ENCODE results near the gene BAZ2A. TPM values are rescaled to one million over a fixed set of nuclear protein-coding genes. Genes with fewer than 3 reads are reported as not detected.
A peak's percentile ranks its signal among the peaks of the same experiment; 100 is the strongest.

Gene BAZ2A
- total RNA-seq, 1 donor from 2014 or later, result 105 TPM

- TF ChIP-seq EZH2 (IDR thresholded peaks at IDR 0.05; ENCODE audit: insufficient read depth, low read length), result no peak
- TF ChIP-seq CTCF (IDR thresholded peaks at IDR 0.05; ENCODE audit: insufficient read depth, low read depth, low read length), result peak; percentile 84
- Histone ChIP-seq H3K27ac (ENCODE audit: low read depth, low read length) (peak overlapping the region; percentile 57), H3K9me3 (ENCODE audit: insufficient read depth, low read depth, low read length) (no peaks in the 10 kb centered on the region), H3K4me3 (ENCODE audit: insufficient read depth, low read depth, low read length) (no peak overlapping the region), H3K9ac (ENCODE audit: low read length) (no peak overlapping the region), H3K4me1 (ENCODE audit: insufficient read depth, low read length) (no peaks in the 10 kb centered on the region), H3K4me2 (ENCODE audit: low read length) (no peak overlapping the region), H4K20me1 (ENCODE audit: insufficient read depth, low read length) (peaks cover 35% of the 10 kb centered on the region), H3K27me3 (ENCODE audit: insufficient read depth, low read length) (no peaks in the 10 kb centered on the region), H3K36me3 (ENCODE audit: insufficient read depth, low read length) (peaks cover 25% of the 10 kb centered on the region), H2AFZ (ENCODE audit: low read depth, low read length) (no peak overlapping the region), H3K79me2 (ENCODE audit: insufficient read depth, low read length) (no peaks in the 10 kb centered on the region)
- Mint-ChIP-seq H3K9me3 (ENCODE audit: unreplicated experiment) (no peaks in the 10 kb centered on the region), H3K27ac (ENCODE audit: unreplicated experiment) (peak overlapping the region; percentile 68), H3K4me1 (ENCODE audit: low read depth, unreplicated experiment) (peaks cover 44% of the 10 kb centered on the region), H3K36me3 (ENCODE audit: low read depth, unreplicated experiment) (peaks cover 21% of the 10 kb centered on the region), H3K27me3 (ENCODE audit: low read depth, unreplicated experiment) (no peaks in the 10 kb centered on the region), H3K4me3 (ENCODE audit: unreplicated experiment) (peak overlapping the region; percentile 6)
- peak; percentile 59 for DNase-seq (ENCODE audit: low read depth)
- FAIRE-seq, result no peak
These were observed 36.1 kb downstream of the BAZ2A start for GRCh38 chr12:56593909-56594621.

GRCh38 chr12:56591961-56592360 lies 38.2 kb downstream of the BAZ2A start:
- Histone ChIP-seq H3K36me3 (ENCODE audit: insufficient read depth, low read length) (peaks cover 29% of the 10 kb centered on the region), H3K4me3 (ENCODE audit: insufficient read depth, low read depth, low read length) (no peak overlapping the region), H3K4me2 (ENCODE audit: low read length) (peak overlapping the region; percentile 11), H2AFZ (ENCODE audit: low read depth, low read length) (no peak overlapping the region), H3K9me3 (ENCODE audit: insufficient read depth, low read depth, low read length) (no peaks in the 10 kb centered on the region), H3K9ac (ENCODE audit: low read length) (no peak overlapping the region), H3K27me3 (ENCODE audit: insufficient read depth, low read length) (no peaks in the 10 kb centered on the region), H3K79me2 (ENCODE audit: insufficient read depth, low read length) (no peaks in the 10 kb centered on the region), H4K20me1 (ENCODE audit: insufficient read depth, low read length) (peaks cover 26% of the 10 kb centered on the region), H3K27ac (ENCODE audit: low read depth, low read length) (peak overlapping the region; percentile 11), H3K4me1 (ENCODE audit: insufficient read depth, low read length) (no peaks in the 10 kb centered on the region)
- peaks cover 40% of the 10 kb centered on the region for H3K4me1 Mint-ChIP-seq (ENCODE audit: low read depth, unreplicated experiment)
- FAIRE-seq (no peak), DNase-seq (ENCODE audit: low read depth) (peak; percentile 14)
- H3K27ac Mint-ChIP-seq (ENCODE audit: unreplicated experiment), result peak overlapping the region; percentile 81
- no peaks in the 10 kb centered on the region for H3K27me3 Mint-ChIP-seq (ENCODE audit: low read depth, unreplicated experiment)
- TF ChIP-seq EZH2 (IDR thresholded peaks at IDR 0.05; ENCODE audit: insufficient read depth, low read length) (no peak), CTCF (IDR thresholded peaks at IDR 0.05; ENCODE audit: insufficient read depth, low read depth, low read length) (no peak)
- H3K4me3 Mint-ChIP-seq (ENCODE audit: unreplicated experiment), result no peak overlapping the region
- H3K36me3 Mint-ChIP-seq (ENCODE audit: low read depth, unreplicated experiment), result peaks cover 20% of the 10 kb centered on the region
- H3K9me3 Mint-ChIP-seq (ENCODE audit: unreplicated experiment), result no peaks in the 10 kb centered on the region

GRCh38 chr12:56591126-56591525 lies 39.0 kb downstream of the BAZ2A start:
- H3K27ac Mint-ChIP-seq (ENCODE audit: unreplicated experiment), result no peak overlapping the region
- H3K4me3 Mint-ChIP-seq (ENCODE audit: unreplicated experiment), result no peak overlapping the region
- peaks cover 19% of the 10 kb centered on the region for H3K36me3 Mint-ChIP-seq (ENCODE audit: low read depth, unreplicated experiment)
- no peaks in the 10 kb centered on the region for H3K9me3 Mint-ChIP-seq (ENCODE audit: unreplicated experiment)
- no peak for FAIRE-seq
- Histone ChIP-seq H3K4me3 (ENCODE audit: insufficient read depth, low read depth, low read length) (no peak overlapping the region), H3K27me3 (ENCODE audit: insufficient read depth, low read length) (no peaks in the 10 kb centered on the region), H2AFZ (ENCODE audit: low read depth, low read length) (no peak overlapping the region), H3K4me1 (ENCODE audit: insufficient read depth, low read length) (no peaks in the 10 kb centered on the region), H3K9me3 (ENCODE audit: insufficient read depth, low read depth, low read length) (no peaks in the 10 kb centered on the region), H3K79me2 (ENCODE audit: insufficient read depth, low read length) (no peaks in the 10 kb centered on the region), H3K9ac (ENCODE audit: low read length) (no peak overlapping the region), H3K36me3 (ENCODE audit: insufficient read depth, low read length) (peaks cover 29% of the 10 kb centered on the region), H3K4me2 (ENCODE audit: low read length) (no peak overlapping the region), H3K27ac (ENCODE audit: low read depth, low read length) (no peak overlapping the region), H4K20me1 (ENCODE audit: insufficient read depth, low read length) (peaks cover 23% of the 10 kb centered on the region)
- TF ChIP-seq CTCF (IDR thresholded peaks at IDR 0.05; ENCODE audit: insufficient read depth, low read depth, low read length) (no peak), EZH2 (IDR thresholded peaks at IDR 0.05; ENCODE audit: insufficient read depth, low read length) (no peak)
- H3K27me3 Mint-ChIP-seq (ENCODE audit: low read depth, unreplicated experiment), result no peaks in the 10 kb centered on the region
- DNase-seq (ENCODE audit: low read depth), result no peak
- peaks cover 35% of the 10 kb centered on the region for H3K4me1 Mint-ChIP-seq (ENCODE audit: low read depth, unreplicated experiment)

All from astrocyte (in vitro differentiated cells and primary cell).